Epithelial cell of proximal tubule (primary cell): Measurements from ENCODE around the gene TNNC2. TPM values are rescaled to one million over a fixed set of nuclear protein-coding genes. Genes with fewer than 3 reads are reported as not detected.

Experiments
- DNase-seq: peaks from one replicate; pipeline ENCODE4 v3.0.0-alpha.2; 2011; ENCODE audit warnings: low read depth
- H3K4me3 ChIP-seq: 2 replicates; pipeline ENCODE4 v1.5.1; 2011; ENCODE audit warnings: low read depth, mild to moderate bottlenecking, low read length
- total RNA-seq: library from RNA; depleted of rRNA; stranded (reverse); fragments of >200 nt; gene quantifications from 2 replicates; pipeline ENCODE4 v1.2.3, GENCODE V29; 2015
- TF ChIP-seq, protein P1 (sequence below): conservative IDR thresholded peaks from 2 replicates; pipeline ENCODE4 v1.5.1; 2012; ENCODE audit warnings: low read depth, mild to moderate bottlenecking, low read length

TNNC2 gene
- total RNA-seq, 1 donor from 2014 or later: not detected

DNA sequence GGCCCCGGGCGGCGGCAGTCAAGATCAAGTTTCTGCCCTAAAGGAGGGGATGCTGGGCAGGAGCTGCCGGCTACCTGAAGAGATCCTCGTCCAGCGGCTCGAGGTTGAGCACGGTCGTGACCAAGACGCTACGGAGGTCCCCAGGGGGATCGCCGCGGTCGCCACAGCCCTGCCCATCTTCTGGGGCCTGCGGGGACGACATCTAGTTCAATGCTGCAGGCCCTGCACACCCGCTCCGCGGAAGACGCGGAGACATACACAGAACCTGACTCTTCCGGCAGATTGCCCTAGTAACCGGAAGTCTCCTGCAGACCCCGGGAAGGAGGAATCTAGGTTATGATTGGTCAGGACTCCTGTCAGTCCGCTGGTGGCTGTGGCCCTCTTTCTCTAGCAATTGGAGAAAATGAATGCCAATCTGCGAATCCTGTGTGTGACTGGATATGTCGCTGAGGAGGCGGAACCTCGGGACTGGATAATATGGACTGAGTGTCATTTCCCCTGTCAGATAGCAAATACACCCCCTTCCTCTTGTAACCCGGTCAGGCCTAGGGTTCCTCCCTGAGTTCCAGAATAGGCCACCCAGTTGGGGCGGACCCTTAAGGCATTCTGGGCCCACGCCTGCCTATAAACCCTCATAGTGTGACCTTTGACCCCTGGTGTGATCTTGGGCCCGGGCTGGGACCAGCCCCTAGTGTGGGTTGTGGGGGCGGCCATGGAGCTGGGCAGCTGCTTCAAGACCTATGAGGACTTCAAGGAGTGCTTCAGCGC is 30.2 kb upstream of the TNNC2 start, which contains the start of the genes ACOT8 and ZSWIM3:
Gene ACOT8 (minus strand): TSS at position 279 of the 768 bp plus-strand sequence. CDS start 77 bp downstream, at position 202.
Gene ZSWIM3 (plus strand): TSS at position 501 of the 768 bp plus-strand sequence. CDS start 212 bp downstream, at position 713.
- peak within 1 kb of the TSS; percentile 91 for H3K4me3 ChIP-seq
- TF ChIP-seq, protein P1, sequence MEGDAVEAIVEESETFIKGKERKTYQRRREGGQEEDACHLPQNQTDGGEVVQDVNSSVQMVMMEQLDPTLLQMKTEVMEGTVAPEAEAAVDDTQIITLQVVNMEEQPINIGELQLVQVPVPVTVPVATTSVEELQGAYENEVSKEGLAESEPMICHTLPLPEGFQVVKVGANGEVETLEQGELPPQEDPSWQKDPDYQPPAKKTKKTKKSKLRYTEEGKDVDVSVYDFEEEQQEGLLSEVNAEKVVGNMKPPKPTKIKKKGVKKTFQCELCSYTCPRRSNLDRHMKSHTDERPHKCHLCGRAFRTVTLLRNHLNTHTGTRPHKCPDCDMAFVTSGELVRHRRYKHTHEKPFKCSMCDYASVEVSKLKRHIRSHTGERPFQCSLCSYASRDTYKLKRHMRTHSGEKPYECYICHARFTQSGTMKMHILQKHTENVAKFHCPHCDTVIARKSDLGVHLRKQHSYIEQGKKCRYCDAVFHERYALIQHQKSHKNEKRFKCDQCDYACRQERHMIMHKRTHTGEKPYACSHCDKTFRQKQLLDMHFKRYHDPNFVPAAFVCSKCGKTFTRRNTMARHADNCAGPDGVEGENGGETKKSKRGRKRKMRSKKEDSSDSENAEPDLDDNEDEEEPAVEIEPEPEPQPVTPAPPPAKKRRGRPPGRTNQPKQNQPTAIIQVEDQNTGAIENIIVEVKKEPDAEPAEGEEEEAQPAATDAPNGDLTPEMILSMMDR: no peak

DNA sequence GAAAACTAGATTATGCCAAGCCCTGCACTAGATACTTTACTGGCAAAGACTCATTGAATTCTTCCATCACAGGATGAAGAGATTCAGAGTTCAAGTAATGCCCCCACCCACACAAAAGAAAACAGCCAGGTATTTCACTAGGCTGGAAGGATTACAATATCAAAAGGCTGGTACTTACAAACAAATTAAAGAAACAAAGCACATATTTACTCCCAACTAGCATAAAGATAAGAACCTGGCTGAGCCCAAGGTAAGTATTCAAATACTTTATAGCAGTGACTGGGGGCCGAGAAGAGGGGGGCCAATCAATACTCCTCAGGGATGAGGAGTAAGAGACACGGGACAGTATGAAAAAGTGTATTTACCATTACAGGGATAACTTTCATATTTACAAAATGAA is 26.4 kb upstream of the TNNC2 start:
- no peak overlapping the region for H3K4me3 ChIP-seq
- DNase-seq: no peak
- TF ChIP-seq, protein P1: no peak

More for the DNA sequence above, 30.2 kb upstream of the TNNC2 start, which contains the start of the genes ACOT8 and ZSWIM3:
- DNase-seq: peak; percentile 100

- DNase-seq: no peak
- TF ChIP-seq, protein P1: no peak
- H3K4me3 ChIP-seq: no peak overlapping the region
Measured at GRCh38 chr20:45852326-45852725, 25.2 kb upstream of the TNNC2 start.

DNA sequence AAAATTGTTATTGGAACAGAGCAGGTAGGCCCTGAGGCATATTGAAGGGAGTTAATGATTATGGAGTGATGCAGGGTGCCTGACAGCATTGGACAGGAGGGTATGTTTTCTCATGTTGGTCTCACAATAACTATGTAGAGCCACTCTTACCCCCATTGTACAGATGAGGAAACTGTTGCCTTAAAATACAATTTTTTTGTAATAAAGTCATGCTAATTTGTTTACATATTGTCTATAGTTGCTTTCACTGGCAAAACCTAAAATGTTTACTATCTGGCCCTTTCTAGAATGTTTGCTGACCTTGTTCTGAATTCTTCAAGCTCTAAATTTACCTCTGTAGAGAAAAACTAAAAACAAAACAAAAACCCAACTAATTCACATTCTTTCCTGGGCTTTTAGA is 24.4 kb upstream of the TNNC2 start:
- no peak overlapping the region for H3K4me3 ChIP-seq
- TF ChIP-seq, protein P1: no peak
- no peak for DNase-seq

DNA sequence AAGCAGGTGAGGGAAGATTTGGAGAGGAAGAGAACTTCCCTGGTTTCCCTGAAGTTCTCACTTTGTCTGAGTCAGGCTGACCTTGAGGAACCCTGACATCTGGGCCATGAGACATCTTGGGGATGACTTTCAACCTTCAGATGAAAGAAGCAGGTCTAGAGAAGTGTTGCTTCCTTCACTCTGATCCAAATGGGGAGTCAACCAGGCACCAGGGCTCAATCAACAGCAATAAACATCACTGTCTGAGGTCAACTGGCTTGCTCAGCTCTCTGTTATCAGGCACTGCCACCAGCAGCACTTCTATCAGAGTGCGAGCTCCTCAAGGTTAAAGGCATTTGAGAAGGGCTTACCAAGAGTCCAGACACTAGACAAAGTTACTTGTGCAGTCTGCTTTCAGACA is 23.8 kb upstream of the TNNC2 start:
- TF ChIP-seq, protein P1: no peak
- DNase-seq: no peak

DNA sequence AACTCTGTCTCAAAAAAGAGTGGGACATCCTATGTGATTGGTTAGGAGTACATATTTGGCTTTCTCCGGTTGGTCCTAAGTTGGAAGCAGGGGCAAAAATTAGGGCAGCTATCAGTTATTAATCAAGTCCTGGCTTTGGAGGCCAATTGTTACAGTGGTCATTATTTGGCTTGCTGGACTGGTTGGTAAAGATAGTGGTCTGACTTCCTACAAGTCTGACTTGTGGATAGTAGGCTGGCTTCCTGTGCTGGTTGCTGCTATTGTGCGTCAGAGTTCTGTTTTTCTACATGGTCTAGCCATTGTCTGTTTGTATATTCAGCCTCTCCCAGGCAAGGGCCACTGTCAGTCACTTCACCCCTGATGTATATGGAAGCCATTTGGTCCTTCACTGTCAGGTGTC is 23.1 kb upstream of the TNNC2 start:
- no peak overlapping the region for H3K4me3 ChIP-seq
- no peak for DNase-seq
- TF ChIP-seq, protein P1: no peak

More for the DNA sequence above, 23.8 kb upstream of the TNNC2 start:
- no peak overlapping the region for H3K4me3 ChIP-seq
